GM12891 (cell line): ENCODE measurements around the gene CBX2. TPM values are rescaled to one million over a fixed set of nuclear protein-coding genes. Genes with fewer than 3 reads are reported as not detected.

Experiments used
- DNase-seq: peaks from one replicate; pipeline ENCODE4 v3.0.0; 2011; ENCODE audit warnings: low spot score; ENCODE audit not compliant: insufficient read length
- FAIRE-seq: peaks from 2 replicates; lab custom pipeline; 2011; peaks lifted over from hg19 to GRCh38; lab: Jason Lieb, UNC
- PAX5 ChIP-seq: IDR thresholded peaks from 2 replicates; pipeline ENCODE4 v1.6.1; 2011; ENCODE audit warnings: low read length, moderate library complexity, mild to moderate bottlenecking; ENCODE audit not compliant: insufficient read depth, severe bottlenecking
- POLR2A ChIP-seq: IDR thresholded peaks from 2 replicates; pipeline ENCODE4 v1.6.1; 2011; ENCODE audit warnings: low read depth, low read length, control low read depth
- POLR2AphosphoS5 ChIP-seq: IDR thresholded peaks from 2 replicates; pipeline ENCODE4 v1.6.1; 2011; ENCODE audit warnings: low read depth, low read length, control low read depth
- POU2F2 ChIP-seq: IDR thresholded peaks from 2 replicates; pipeline ENCODE4 v1.6.1; 2011; ENCODE audit warnings: low read depth, mild to moderate bottlenecking, control low read depth, low read length, moderate library complexity
- SPI1 ChIP-seq: IDR thresholded peaks from 2 replicates; pipeline ENCODE4 v1.6.1; 2011; ENCODE audit warnings: low read depth, low read length, control low read depth
- TAF1 ChIP-seq: IDR thresholded peaks from 2 replicates; pipeline ENCODE4 v1.6.1; 2011; ENCODE audit warnings: low read depth, low read length, control low read depth
- polyA plus RNA-seq: library from polyadenylated mRNA; unstranded; fragments of >200 nt; gene quantifications from one replicate; pipeline ENCODE4 v1.2.1, GENCODE V29; 2012; ENCODE audit warnings: low read depth, missing spikeins, inconsistent platforms; ENCODE audit not compliant: missing spikeins

Gene CBX2
- polyA plus RNA-seq: 0.47 TPM

GRCh38 chr17:79777894-79778503 is at the start of gene CBX2:
Gene CBX2, plus strand, starts transcription at chr17:79778148. Its CDS starts 88 bp downstream, at chr17:79778236.
- TF ChIP-seq PAX5 (no peak), POLR2A (no peak), POU2F2 (no peak)
- DNase-seq (peak; percentile 94), FAIRE-seq (peak; percentile 80)

GRCh38 chr17:79728169-79728907 is 49.6 kb upstream of the CBX2 start:
- TF ChIP-seq POLR2AphosphoS5 (no peak), SPI1 (no peak), POU2F2 (no peak), POLR2A (no peak)
- FAIRE-seq (peak; percentile 99), DNase-seq (peak; percentile 95)

- FAIRE-seq (no peak), DNase-seq (no peak)
- TF ChIP-seq SPI1: no peak
- TF ChIP-seq POU2F2: no peak
- no peak for TF ChIP-seq POLR2AphosphoS5
- TF ChIP-seq PAX5: no peak
- TF ChIP-seq TAF1: no peak
- TF ChIP-seq POLR2A: no peak
These were observed 49.0 kb upstream of the CBX2 start for GRCh38 chr17:79728908-79729471.

GRCh38 chr17:79729761-79730160 is 48.2 kb upstream of the CBX2 start:
- FAIRE-seq: no peak
- TF ChIP-seq TAF1 (no peak), POU2F2 (no peak), POLR2A (no peak), PAX5 (no peak), SPI1 (no peak), POLR2AphosphoS5 (no peak)
- no peak for DNase-seq

GRCh38 chr17:79730437-79730768 is 47.5 kb upstream of the CBX2 start:
- no peak for FAIRE-seq

GRCh38 chr17:79730769-79731483 is 47.0 kb upstream of the CBX2 start, which contains the start of gene ENPP7:
Gene ENPP7, plus strand, starts transcription at chr17:79730943. Its CDS starts 197 bp downstream, at chr17:79731140.
- TF ChIP-seq POLR2A (no peak), PAX5 (no peak), POLR2AphosphoS5 (no peak), SPI1 (no peak), TAF1 (no peak), POU2F2 (no peak)
- FAIRE-seq: no peak
- DNase-seq: no peak

More at GRCh38 chr17:79730437-79730768, 47.5 kb upstream of the CBX2 start:
- no peak for DNase-seq
- TF ChIP-seq POU2F2: no peak
- no peak for TF ChIP-seq TAF1

GRCh38 chr17:79732254-79732653 is 45.7 kb upstream of the CBX2 start:
- TF ChIP-seq PAX5 (no peak), SPI1 (no peak), POLR2AphosphoS5 (no peak), TAF1 (no peak), POU2F2 (no peak), POLR2A (no peak)
- no peak for DNase-seq
- no peak for FAIRE-seq

- DNase-seq (peak; percentile 77), FAIRE-seq (peak; percentile 96)
- TF ChIP-seq SPI1 (peak; percentile 71), POLR2A (peak; percentile 66), POLR2AphosphoS5 (peak; percentile 54), TAF1 (peak; percentile 20; the same call in 1 of the 2 replicates), PAX5 (no peak), POU2F2 (0 out of 2 replicates have a peak, but pooled peaks have one; percentile 34)
These were observed 44.9 kb upstream of the CBX2 start for GRCh38 chr17:79732804-79733691.

- TF ChIP-seq PAX5 (no peak), POLR2A (no peak), SPI1 (no peak), POLR2AphosphoS5 (no peak), TAF1 (no peak), POU2F2 (no peak)
- FAIRE-seq (no peak), DNase-seq (no peak)
These were observed 44.3 kb upstream of the CBX2 start for GRCh38 chr17:79733692-79734070.
